DOHH2 (cell line): ENCODE measurements around the gene BABAM2.

Source experiments
- CTCF ChIP-seq: fragments of 200-600 bp; sonication (generic); IDR thresholded peaks from one replicate; pipeline ENCODE4 v1.5.1; 2014; ENCODE audit warnings: antibody characterized with exemption, mild to moderate bottlenecking, low read depth, low read length; ENCODE audit not compliant: poor library complexity, severe bottlenecking
- EZH2phosphoT487 ChIP-seq: fragments of 200-600 bp; sonication (generic); IDR thresholded peaks from 2 replicates; pipeline ENCODE4 v1.6.1; 2017; ENCODE audit warnings: borderline replicate concordance, mild to moderate bottlenecking, antibody characterized with exemption, low read length, moderate library complexity, mixed read lengths

GRCh38 chr2:28098501-28099225 lies 208.1 kb downstream of the BABAM2 start:
- TF ChIP-seq CTCF, result no peak
- no peak for TF ChIP-seq EZH2phosphoT487
